ENCODE measurements around the gene RBM38.

Gene RBM38

GRCh38 chr20:57399587-57400155 is 8.5 kb downstream of the RBM38 start:
- peak; percentile 48 for DNase-seq
- H3K79me2 ChIP-seq (ENCODE audit: low read length), result peaks cover 95% of the 10 kb centered on the region

GRCh38 chr20:57400231-57400701 is 9.1 kb downstream of the RBM38 start:
- H3K9me2 ChIP-seq (replicated peaks; ENCODE audit: insufficient read depth, low read length), result no peaks in the 10 kb centered on the region
- H3K9ac ChIP-seq (ENCODE audit: low read length), result no peak overlapping the region
- no peaks in the 10 kb centered on the region for H3K27me3 ChIP-seq (replicated peaks; ENCODE audit: insufficient read depth, low read length)
- peak; percentile 5 for DNase-seq
- no peaks in the 10 kb centered on the region for H3K9me3 ChIP-seq (replicated peaks; ENCODE audit: insufficient read depth, low read length)
- H2AFZ ChIP-seq (ENCODE audit: low read length), result no peak overlapping the region
- peak overlapping the region; percentile 100; the same call in 1 of the 2 replicates for H3K27ac ChIP-seq (ENCODE audit: low read length)
- H3K4me1 ChIP-seq (ENCODE audit: low read length), result peaks cover 49% of the 10 kb centered on the region
- H3K36me3 ChIP-seq (replicated peaks; ENCODE audit: insufficient read depth, low read length), result peaks cover 45% of the 10 kb centered on the region
- no peak for TF ChIP-seq EZH2phosphoT487 (IDR thresholded peaks at IDR 0.05; ENCODE audit: low read length)
- peaks cover 66% of the 10 kb centered on the region for H3F3A ChIP-seq (ENCODE audit: insufficient read depth, low read length)
- H3K79me2 ChIP-seq (ENCODE audit: low read length), result peaks cover 95% of the 10 kb centered on the region
- H3K4me2 ChIP-seq (ENCODE audit: low read depth, low read length), result peak overlapping the region; percentile 99; the same call in 1 of the 2 replicates
- H4K20me1 ChIP-seq (ENCODE audit: insufficient read depth, low read length), result peaks cover 81% of the 10 kb centered on the region
- H3K4me3 ChIP-seq (ENCODE audit: low read length), result no peak overlapping the region

More at GRCh38 chr20:57399587-57400155, 8.5 kb downstream of the RBM38 start:
- Histone ChIP-seq H3F3A (ENCODE audit: insufficient read depth, low read length) (peaks cover 68% of the 10 kb centered on the region), H3K9ac (ENCODE audit: low read length) (peak overlapping the region; percentile 87), H4K20me1 (ENCODE audit: insufficient read depth, low read length) (peaks cover 81% of the 10 kb centered on the region), H3K4me3 (ENCODE audit: low read length) (peak overlapping the region; percentile 59), H3K27me3 (replicated peaks; ENCODE audit: insufficient read depth, low read length) (no peaks in the 10 kb centered on the region), H3K9me2 (replicated peaks; ENCODE audit: insufficient read depth, low read length) (no peaks in the 10 kb centered on the region), H3K9me3 (replicated peaks; ENCODE audit: insufficient read depth, low read length) (no peaks in the 10 kb centered on the region), H3K4me2 (ENCODE audit: low read depth, low read length) (peak overlapping the region; percentile 99), H2AFZ (ENCODE audit: low read length) (no peak overlapping the region), H3K4me1 (ENCODE audit: low read length) (peaks cover 55% of the 10 kb centered on the region), H3K36me3 (replicated peaks; ENCODE audit: insufficient read depth, low read length) (peaks cover 43% of the 10 kb centered on the region), H3K27ac (ENCODE audit: low read length) (peak overlapping the region; percentile 100)
- no peak for TF ChIP-seq EZH2phosphoT487 (IDR thresholded peaks at IDR 0.05; ENCODE audit: low read length)
- TF ChIP-seq EZH2 (optimal IDR thresholded peaks at IDR 0.05; ENCODE audit: low read depth, low read length), result no peak
- no peak for TF ChIP-seq CTCF (IDR thresholded peaks at IDR 0.05; ENCODE audit: low read length)

- H3K4me1 ChIP-seq (ENCODE audit: low read length), result peaks cover 42% of the 10 kb centered on the region
- no peaks in the 10 kb centered on the region for H3K9me2 ChIP-seq (replicated peaks; ENCODE audit: insufficient read depth, low read length)
- no peak overlapping the region for H3K4me3 ChIP-seq (ENCODE audit: low read length)
- peaks cover 47% of the 10 kb centered on the region for H3K36me3 ChIP-seq (replicated peaks; ENCODE audit: insufficient read depth, low read length)
- H3F3A ChIP-seq (ENCODE audit: insufficient read depth, low read length), result peaks cover 61% of the 10 kb centered on the region
- no peak for TF ChIP-seq CTCF (IDR thresholded peaks at IDR 0.05; ENCODE audit: low read length)
- TF ChIP-seq EZH2phosphoT487 (IDR thresholded peaks at IDR 0.05; ENCODE audit: low read length), result no peak
- no peak for TF ChIP-seq EZH2 (optimal IDR thresholded peaks at IDR 0.05; ENCODE audit: low read depth, low read length)
- peaks cover 95% of the 10 kb centered on the region for H3K79me2 ChIP-seq (ENCODE audit: low read length)
- no peak overlapping the region for H3K27ac ChIP-seq (ENCODE audit: low read length)
- H3K9ac ChIP-seq (ENCODE audit: low read length), result no peak overlapping the region
- H3K27me3 ChIP-seq (replicated peaks; ENCODE audit: insufficient read depth, low read length), result no peaks in the 10 kb centered on the region
- no peak overlapping the region for H3K4me2 ChIP-seq (ENCODE audit: low read depth, low read length)
- H4K20me1 ChIP-seq (ENCODE audit: insufficient read depth, low read length), result peaks cover 82% of the 10 kb centered on the region
- DNase-seq, result peak; percentile 4
- no peaks in the 10 kb centered on the region for H3K9me3 ChIP-seq (replicated peaks; ENCODE audit: insufficient read depth, low read length)
- no peak overlapping the region for H2AFZ ChIP-seq (ENCODE audit: low read length)
Observed at GRCh38 chr20:57400821-57401564, 9.8 kb downstream of the RBM38 start.
